HepG2 (cell line): ENCODE measurements around the gene STX4. TPM values are rescaled to one million over a fixed set of nuclear protein-coding genes. Genes with fewer than 3 reads are reported as not detected.

Experiments used
- SKI ChIP-seq: fragments of 450-650 bp; IDR thresholded peaks from one replicate; pipeline ENCODE4 v1.6.1; 2018; ENCODE audit warnings: mild to moderate bottlenecking; ENCODE audit not compliant: partially characterized antibody
- SRSF9 ChIP-seq: fragments of 200-400 bp; formaldehyde crosslinking; IDR thresholded peaks from 2 replicates; pipeline ENCODE4 v1.6.1; 2018; ENCODE audit warnings: borderline replicate concordance, mild to moderate bottlenecking, low read depth, low read length; ENCODE audit not compliant: insufficient read depth, poor library complexity, severe bottlenecking
- ZBTB40 ChIP-seq, 2 experiments: fragments of 450-650 bp in 1 of 2; sonication (generic) in 1 of 2; formaldehyde crosslinking in 1 of 2; IDR thresholded peaks; 2 replicates each; pipeline versions ENCODE4 v1.6.1 to v1.8.0; 2016 to 2022; ENCODE audit warnings: antibody characterized with exemption in 1 of 2, mild to moderate bottlenecking in 1 of 2, missing genetic modification reagents in 1 of 2
- ZNF646 ChIP-seq: sonication (generic); formaldehyde crosslinking; IDR thresholded peaks from 2 replicates; pipeline ENCODE4 v1.9.0; 2021; ENCODE audit warnings: mild to moderate bottlenecking, missing genetic modification reagents
- ZNF768 ChIP-seq: sonication (generic); formaldehyde crosslinking; IDR thresholded peaks from 2 replicates; pipeline ENCODE4 v1.4.0; 2020; ENCODE audit warnings: missing genetic modification reagents
- polyA plus RNA-seq, 8 experiments: library from polyadenylated mRNA; depleted of rRNA in 3 of 8; stranded (reverse) in 7 of 8; unstranded in 1 of 8; fragments of >200 nt; fragmentation: Illumina TruSeq in 4 of 8; extraction: Trizol in 4 of 8; gene quantifications; 2 replicates each; pipeline versions ENCODE4 v1.2.1 to v1.2.3, GENCODE V29; 2011 to 2016; ENCODE audit warnings: low read depth in 4 of 8, missing spikeins in 1 of 8, mixed read lengths in 1 of 8; ENCODE audit not compliant: insufficient read depth in 1 of 8
- total RNA-seq, 5 experiments: library from RNA; depleted of rRNA; stranded (reverse); fragments of >200 nt; fragmentation: Illumina TruSeq; extraction: Trizol; gene quantifications; 2 replicates each; pipeline ENCODE4 v1.2.3, GENCODE V29; 2016; ENCODE audit warnings: low read depth in 1 of 5

The STX4 gene
- total and polyA plus RNA-seq, 2 of the 13 experiments (the other 11 are each of a cell fraction or from before 2014, with no cell fraction given), result 29.2 to 34.6 TPM

GRCh38 chr16:31006589-31006988, 26.8 kb upstream of the STX4 start (continued):
- TF ChIP-seq ZBTB40 (IDR thresholded peaks at IDR 0.05) (no peak), ZBTB40 (CRISPR knock-in tag; IDR thresholded peaks at IDR 0.05) (0 out of 2 replicates have a peak, but pooled peaks have one; percentile 28), SRSF9 (no peak), ZNF768 (CRISPR knock-in tag) (peak; percentile 79), ZNF646 (CRISPR knock-in tag) (no peak), SKI (peak; percentile 4)
- TF ChIP-seq, all 625 proteins: peak for 6
